ENCODE measurements around the gene AGPAT2.
"Not testable (repeated sequence)": the region's sequence is repeated elsewhere in the genome, so short reads cannot be mapped to it uniquely, and the experiment has no call there.

The AGPAT2 gene

DNA sequence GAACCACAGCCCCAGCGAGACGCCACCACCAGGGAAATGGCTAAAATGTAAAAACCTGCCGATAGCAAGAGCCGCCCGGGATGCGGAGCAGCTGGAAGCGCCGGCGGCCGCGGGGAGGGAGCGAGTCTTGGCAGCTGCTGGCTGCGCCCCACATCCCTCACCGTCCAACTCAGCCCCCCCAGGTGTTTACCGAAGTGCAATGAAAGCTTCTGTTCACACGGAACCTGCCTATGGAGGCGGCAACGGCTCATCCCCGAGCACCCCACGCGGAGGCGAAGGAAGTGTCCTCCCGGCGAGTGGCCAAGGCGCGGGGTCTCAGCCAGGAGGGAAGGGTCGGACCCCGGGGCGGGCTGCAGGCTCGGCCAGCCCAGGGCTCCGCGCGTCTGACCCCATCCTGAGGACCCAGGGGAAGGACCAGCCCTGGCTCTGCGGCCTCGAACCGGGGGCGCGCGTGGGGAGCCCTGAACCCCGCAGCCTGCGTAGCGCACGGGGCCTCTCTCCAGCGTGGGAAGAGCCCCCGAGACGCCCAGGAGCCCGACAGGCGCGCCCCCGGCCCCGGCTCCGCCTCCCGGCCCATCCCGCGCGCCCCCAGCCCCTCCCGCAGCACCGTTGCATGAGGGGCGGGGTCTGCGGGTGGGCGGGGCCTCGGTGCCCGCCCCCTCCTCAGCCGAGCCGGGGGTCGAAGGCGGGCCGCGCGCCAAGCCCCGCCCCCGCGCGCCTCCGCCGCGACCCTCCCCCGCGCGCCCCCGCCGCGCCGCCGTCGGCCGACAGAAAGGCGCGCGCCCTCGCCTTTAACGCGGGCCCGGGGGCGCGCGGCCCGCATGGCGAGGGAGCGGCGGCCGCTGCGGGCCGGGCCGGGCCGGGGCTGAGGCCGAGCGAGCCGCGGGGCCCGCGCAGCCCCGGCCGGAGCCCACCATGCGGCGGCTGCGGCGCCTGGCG lies 24.8 kb upstream of the AGPAT2 start, which contains the start of gene DIPK1B:
TSS of gene DIPK1B (plus strand) at position 822 of the 939 bp plus-strand sequence. CDS start at position 916, 94 bp downstream.
- H3K27me3 ChIP-seq (ENCODE audit: low read depth, low read length) = peaks cover 4% of the 10 kb centered on the region; the same call in 1 of the 2 replicates
- H3K9me3 ChIP-seq (ENCODE audit: insufficient read depth, low read length) = no peaks in the 10 kb centered on the region
- H4K20me1 ChIP-seq (ENCODE audit: insufficient read depth, low read length) = no peaks in the 10 kb centered on the region
- TF ChIP-seq, protein P1, sequence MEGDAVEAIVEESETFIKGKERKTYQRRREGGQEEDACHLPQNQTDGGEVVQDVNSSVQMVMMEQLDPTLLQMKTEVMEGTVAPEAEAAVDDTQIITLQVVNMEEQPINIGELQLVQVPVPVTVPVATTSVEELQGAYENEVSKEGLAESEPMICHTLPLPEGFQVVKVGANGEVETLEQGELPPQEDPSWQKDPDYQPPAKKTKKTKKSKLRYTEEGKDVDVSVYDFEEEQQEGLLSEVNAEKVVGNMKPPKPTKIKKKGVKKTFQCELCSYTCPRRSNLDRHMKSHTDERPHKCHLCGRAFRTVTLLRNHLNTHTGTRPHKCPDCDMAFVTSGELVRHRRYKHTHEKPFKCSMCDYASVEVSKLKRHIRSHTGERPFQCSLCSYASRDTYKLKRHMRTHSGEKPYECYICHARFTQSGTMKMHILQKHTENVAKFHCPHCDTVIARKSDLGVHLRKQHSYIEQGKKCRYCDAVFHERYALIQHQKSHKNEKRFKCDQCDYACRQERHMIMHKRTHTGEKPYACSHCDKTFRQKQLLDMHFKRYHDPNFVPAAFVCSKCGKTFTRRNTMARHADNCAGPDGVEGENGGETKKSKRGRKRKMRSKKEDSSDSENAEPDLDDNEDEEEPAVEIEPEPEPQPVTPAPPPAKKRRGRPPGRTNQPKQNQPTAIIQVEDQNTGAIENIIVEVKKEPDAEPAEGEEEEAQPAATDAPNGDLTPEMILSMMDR (IDR thresholded peaks at IDR 0.05; ENCODE audit: low read depth, low read length) = no peak
- TF ChIP-seq EZH2phosphoT487 (IDR thresholded peaks at IDR 0.05; ENCODE audit: low read depth) = no peak
- H3K79me2 ChIP-seq (ENCODE audit: low read length) = no peaks in the 10 kb centered on the region
- H3K9ac ChIP-seq (ENCODE audit: low read length) = peak within 1 kb of the TSS; percentile 63
- no peak within 1 kb of the TSS for H2AFZ ChIP-seq (ENCODE audit: low read depth, low read length)
- no peak within 1 kb of the TSS for H3K27ac ChIP-seq (ENCODE audit: low read length)
- H3K4me3 ChIP-seq (ENCODE audit: low read length) = peak within 1 kb of the TSS; percentile 81
- no peaks in the 10 kb centered on the region for H3K4me1 ChIP-seq (ENCODE audit: low read length)
- H3K36me3 ChIP-seq (replicated peaks; ENCODE audit: low read depth, low read length) = no peaks in the 10 kb centered on the region
- peak within 1 kb of the TSS; percentile 72 for H3K4me2 ChIP-seq (ENCODE audit: low read length)

DNA sequence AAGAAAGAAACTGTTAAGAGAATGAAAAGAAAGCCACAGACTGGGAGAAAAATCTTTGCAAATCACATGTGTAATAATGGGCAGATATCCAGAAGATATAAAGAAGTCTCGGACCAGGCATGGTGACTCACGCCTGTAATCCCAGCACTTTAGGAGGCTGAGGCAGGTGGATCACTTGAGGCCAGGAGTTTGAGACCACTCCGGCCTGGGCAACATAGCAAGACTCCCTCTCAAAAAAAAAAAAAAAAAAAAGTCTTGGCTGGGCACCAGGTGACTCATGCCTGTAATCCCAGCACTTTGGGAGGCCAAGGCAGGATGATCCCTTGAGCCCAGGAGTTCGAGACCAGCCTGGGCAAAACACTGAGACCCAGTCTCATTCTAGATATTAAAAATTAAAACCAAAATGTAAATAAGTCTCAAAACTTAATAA lies 24.0 kb upstream of the AGPAT2 start:
- not testable (repeated sequence) for H3K9ac ChIP-seq (ENCODE audit: low read length); H3K4me3 ChIP-seq (ENCODE audit: low read length); H3K36me3 ChIP-seq (replicated peaks; ENCODE audit: low read depth, low read length); H3K27ac ChIP-seq (ENCODE audit: low read length); H2AFZ ChIP-seq (ENCODE audit: low read depth, low read length); H3K9me3 ChIP-seq (ENCODE audit: insufficient read depth, low read length); H3K4me1 ChIP-seq (ENCODE audit: low read length); H3K27me3 ChIP-seq (ENCODE audit: low read depth, low read length); H4K20me1 ChIP-seq (ENCODE audit: insufficient read depth, low read length); H3K79me2 ChIP-seq (ENCODE audit: low read length); H3K4me2 ChIP-seq (ENCODE audit: low read length)

DNA sequence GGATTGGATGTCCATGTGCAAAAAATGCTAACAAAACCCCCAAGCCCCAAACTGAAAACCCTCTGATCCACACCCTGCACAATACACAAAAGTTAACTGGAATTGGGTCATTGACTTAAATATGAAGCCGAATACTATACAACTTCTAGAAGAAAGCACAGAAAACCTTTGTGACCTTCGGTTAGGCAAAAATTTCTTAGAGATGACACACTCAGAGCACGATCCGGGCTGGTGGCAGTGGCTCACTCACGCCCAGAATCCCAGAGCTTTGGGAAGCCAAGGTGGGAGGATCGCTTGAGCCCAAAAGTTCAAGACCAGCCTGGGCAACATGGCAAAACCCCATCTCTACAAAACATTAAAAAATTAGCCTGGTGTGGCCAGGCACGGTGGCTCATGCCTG lies 23.3 kb upstream of the AGPAT2 start:
- no peaks in the 10 kb centered on the region for H3K79me2 ChIP-seq (ENCODE audit: low read length)
- H3K4me2 ChIP-seq (ENCODE audit: low read length) = no peak overlapping the region
- H2AFZ ChIP-seq (ENCODE audit: low read depth, low read length) = no peak overlapping the region
- no peak overlapping the region for H3K9ac ChIP-seq (ENCODE audit: low read length)
- no peaks in the 10 kb centered on the region for H3K4me1 ChIP-seq (ENCODE audit: low read length)
- no peaks in the 10 kb centered on the region for H4K20me1 ChIP-seq (ENCODE audit: insufficient read depth, low read length)
- H3K4me3 ChIP-seq (ENCODE audit: low read length) = no peak overlapping the region
- TF ChIP-seq EZH2phosphoT487 (IDR thresholded peaks at IDR 0.05; ENCODE audit: low read depth) = no peak
- TF ChIP-seq, protein P1 (IDR thresholded peaks at IDR 0.05; ENCODE audit: low read depth, low read length) = no peak
- H3K36me3 ChIP-seq (replicated peaks; ENCODE audit: low read depth, low read length) = no peaks in the 10 kb centered on the region
- H3K9me3 ChIP-seq (ENCODE audit: insufficient read depth, low read length) = no peaks in the 10 kb centered on the region
- peaks cover 13% of the 10 kb centered on the region for H3K27me3 ChIP-seq (ENCODE audit: low read depth, low read length)
- H3K27ac ChIP-seq (ENCODE audit: low read length) = no peak overlapping the region

DNA sequence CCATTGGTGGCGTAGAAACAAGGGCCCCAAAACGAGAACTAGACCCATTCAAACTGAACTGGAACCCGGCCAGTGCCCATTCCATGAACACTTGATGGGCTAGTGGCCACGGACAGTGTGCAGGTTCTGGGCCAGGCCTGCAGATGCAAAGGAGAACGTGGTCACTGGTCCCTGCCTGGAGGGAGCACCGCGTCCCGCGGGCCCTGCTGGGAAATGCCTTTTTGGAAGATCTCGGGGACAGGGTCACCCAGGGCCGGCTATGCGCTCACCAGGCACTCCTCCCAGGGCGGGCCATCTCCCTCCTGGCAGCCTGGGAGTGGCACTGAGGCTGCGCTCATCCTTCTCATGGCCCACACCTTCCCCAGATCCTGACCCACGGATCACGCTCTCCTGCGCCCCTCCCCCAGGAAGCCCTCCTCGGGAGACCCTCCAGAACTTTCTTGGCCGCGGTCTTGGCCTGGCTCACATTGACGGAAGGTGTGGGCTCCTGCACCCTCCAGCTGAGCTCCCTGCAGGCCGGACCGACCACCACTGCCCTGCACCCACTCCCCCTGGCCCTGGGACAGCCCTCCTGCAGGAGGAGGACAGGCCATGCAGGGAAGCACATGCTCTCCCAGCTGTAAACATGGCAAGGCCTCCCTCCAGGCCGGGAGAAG lies 22.3 kb upstream of the AGPAT2 start:
- H3K27ac ChIP-seq (ENCODE audit: low read length) = no peak overlapping the region
- no peak overlapping the region for H2AFZ ChIP-seq (ENCODE audit: low read depth, low read length)
- H3K36me3 ChIP-seq (replicated peaks; ENCODE audit: low read depth, low read length) = no peaks in the 10 kb centered on the region
- H3K79me2 ChIP-seq (ENCODE audit: low read length) = no peaks in the 10 kb centered on the region
- TF ChIP-seq EZH2phosphoT487 (IDR thresholded peaks at IDR 0.05; ENCODE audit: low read depth) = no peak
- TF ChIP-seq, protein P1 (IDR thresholded peaks at IDR 0.05; ENCODE audit: low read depth, low read length) = no peak
- H3K9ac ChIP-seq (ENCODE audit: low read length) = no peak overlapping the region
- H3K4me3 ChIP-seq (ENCODE audit: low read length) = no peak overlapping the region
- H3K4me2 ChIP-seq (ENCODE audit: low read length) = no peak overlapping the region
- H3K9me3 ChIP-seq (ENCODE audit: insufficient read depth, low read length) = no peaks in the 10 kb centered on the region
- peaks cover 16% of the 10 kb centered on the region for H3K27me3 ChIP-seq (ENCODE audit: low read depth, low read length)
- no peaks in the 10 kb centered on the region for H3K4me1 ChIP-seq (ENCODE audit: low read length)
- H4K20me1 ChIP-seq (ENCODE audit: insufficient read depth, low read length) = no peaks in the 10 kb centered on the region
